ENCODE results near the gene SGCD. TPM values are rescaled to one million over a fixed set of nuclear protein-coding genes. Genes with fewer than 3 reads are reported as not detected.

Gene SGCD
- polyA plus RNA-seq, 1 of the 3 experiments (the other 2 are of a cell fraction), result 0.87 TPM

- TF ChIP-seq REST (IDR thresholded peaks at IDR 0.05; ENCODE audit: low read depth, low read length), result no peak
- no peak for TF ChIP-seq RFX5 (IDR thresholded peaks at IDR 0.05; ENCODE audit: low read length)
- TF ChIP-seq USF1 (IDR thresholded peaks at IDR 0.05; ENCODE audit: borderline replicate concordance, low read depth), result no peak
- no peak for TF ChIP-seq RAD21 (IDR thresholded peaks at IDR 0.05; ENCODE audit: low read length)
- no peak for TF ChIP-seq ZBTB33 (IDR thresholded peaks at IDR 0.05; ENCODE audit: borderline replicate concordance, low read depth)
- no peak for TF ChIP-seq EP300 (IDR thresholded peaks at IDR 0.05; ENCODE audit: borderline replicate concordance in 1 of 2, low read depth in 1 of 2, low read length in 1 of 2)
- TF ChIP-seq RXRA (IDR thresholded peaks at IDR 0.05; ENCODE audit: borderline replicate concordance, low read depth), result no peak
- TF ChIP-seq RCOR1 (IDR thresholded peaks at IDR 0.05; ENCODE audit: low read length), result no peak
- TF ChIP-seq MEF2A (IDR thresholded peaks at IDR 0.05; ENCODE audit: borderline replicate concordance, low read depth), result no peak
- no peak overlapping the region for H3K4me2 ChIP-seq
- H3K9me3 ChIP-seq, result no peaks in the 10 kb centered on the region
- no peak overlapping the region for H3K9ac ChIP-seq
- H3K27ac ChIP-seq (ENCODE audit: low read depth in 2 of 2, low read length in 1 of 2), result no peak overlapping the region
- no peaks in the 10 kb centered on the region for H3F3A ChIP-seq (replicated peaks; ENCODE audit: insufficient read depth)
- CTCF ChIA-PET, result no interaction called here
- H3K4me3 ChIP-seq (ENCODE audit: low read depth in 2 of 2, low read length in 1 of 2), result no peak overlapping the region
- H3K27me3 ChIP-seq (ENCODE audit: insufficient read depth), result no peaks in the 10 kb centered on the region
- POLR2A ChIA-PET, result no interaction called here
- no peaks in the 10 kb centered on the region for H4K20me1 ChIP-seq (ENCODE audit: insufficient read depth)
- DNase-seq, result no peak
- no peaks in the 10 kb centered on the region for H3K9me2 ChIP-seq
- no peaks in the 10 kb centered on the region for H3K79me2 ChIP-seq (ENCODE audit: insufficient read depth)
- no peaks in the 10 kb centered on the region for H3K36me3 ChIP-seq (replicated peaks in 1 of 2; ENCODE audit: control insufficient read depth in 1 of 2, insufficient read depth in 2 of 2, low read length in 1 of 2)
- WGBS (ENCODE audit: low lambda C conversion rate), result 46% methylated on average over 2 of the region's 2 CpGs
- H3K4me1 ChIP-seq (ENCODE audit: control insufficient read depth in 1 of 2, insufficient read depth in 2 of 2, low read depth in 1 of 2, low read length in 1 of 2), result no peaks in the 10 kb centered on the region
- no peak overlapping the region for H2AFZ ChIP-seq (ENCODE audit: low read depth)
These were observed 451.8 kb downstream of the SGCD start for GRCh38 chr5:156778752-156779151.

- no peak overlapping the region for H3K4me3 ChIP-seq (ENCODE audit: low read depth in 2 of 2, low read length in 1 of 2)
- H3K79me2 ChIP-seq (ENCODE audit: insufficient read depth), result no peaks in the 10 kb centered on the region
- no peaks in the 10 kb centered on the region for H3K9me3 ChIP-seq
- no peak overlapping the region for H3K4me2 ChIP-seq
- DNase-seq, result no peak
- H3K27me3 ChIP-seq (ENCODE audit: insufficient read depth), result no peaks in the 10 kb centered on the region
- ChIA-PET CTCF (no interaction called here), POLR2A (no interaction called here)
- TF ChIP-seq MEF2A (IDR thresholded peaks at IDR 0.05; ENCODE audit: borderline replicate concordance, low read depth), result no peak
- no peak for TF ChIP-seq SIN3A (IDR thresholded peaks at IDR 0.05; ENCODE audit: borderline replicate concordance, low read depth, low read length)
- TF ChIP-seq ELF1 (IDR thresholded peaks at IDR 0.05), result no peak
- no peak for TF ChIP-seq EP300 (IDR thresholded peaks at IDR 0.05; ENCODE audit: borderline replicate concordance in 1 of 2, low read depth in 1 of 2, low read length in 1 of 2)
- TF ChIP-seq FOSL2 (IDR thresholded peaks at IDR 0.05; ENCODE audit: borderline replicate concordance, low read depth), result no peak
- no peak for TF ChIP-seq YY1 (IDR thresholded peaks at IDR 0.05; ENCODE audit: low read depth)
- TF ChIP-seq IRF3 (IDR thresholded peaks at IDR 0.05; ENCODE audit: low read depth, low read length), result no peak
- TF ChIP-seq NRF1 (IDR thresholded peaks at IDR 0.05; ENCODE audit: low read depth, low read length), result no peak
- TF ChIP-seq USF1 (IDR thresholded peaks at IDR 0.05; ENCODE audit: borderline replicate concordance, low read depth), result no peak
- TF ChIP-seq TAF1 (IDR thresholded peaks at IDR 0.05; ENCODE audit: borderline replicate concordance, low read depth, low read length), result no peak
- TF ChIP-seq TEAD4 (IDR thresholded peaks at IDR 0.05; ENCODE audit: borderline replicate concordance, insufficient read depth), result no peak
- TF ChIP-seq JUND (IDR thresholded peaks at IDR 0.05), result no peak
- TF ChIP-seq TCF12 (IDR thresholded peaks at IDR 0.05), result no peak
- no peaks in the 10 kb centered on the region for H3K36me3 ChIP-seq (replicated peaks in 1 of 2; ENCODE audit: control insufficient read depth in 1 of 2, insufficient read depth in 2 of 2, low read length in 1 of 2)
- no peaks in the 10 kb centered on the region for H3K9me2 ChIP-seq
- no peaks in the 10 kb centered on the region for H3K4me1 ChIP-seq (ENCODE audit: control insufficient read depth in 1 of 2, insufficient read depth in 2 of 2, low read depth in 1 of 2, low read length in 1 of 2)
- no peak overlapping the region for H3K9ac ChIP-seq
- H3K27ac ChIP-seq (ENCODE audit: low read depth in 2 of 2, low read length in 1 of 2), result no peak overlapping the region
- 55% methylated on average over 4 of the region's 4 CpGs for WGBS (ENCODE audit: low lambda C conversion rate)
- no peaks in the 10 kb centered on the region for H3F3A ChIP-seq (replicated peaks; ENCODE audit: insufficient read depth)
- H4K20me1 ChIP-seq (ENCODE audit: insufficient read depth), result no peaks in the 10 kb centered on the region
- H2AFZ ChIP-seq (ENCODE audit: low read depth), result no peak overlapping the region
These were observed 452.5 kb downstream of the SGCD start for GRCh38 chr5:156779436-156779835.

Data from SK-N-SH (cell line).